GM12892 (cell line): ENCODE data around the gene CCL13.

Source experiments
- DNase-seq: peaks from one replicate; pipeline ENCODE4 v3.0.0; 2011; ENCODE audit not compliant: insufficient read length
- FAIRE-seq: peaks from 2 replicates; lab custom pipeline; 2011; peaks lifted over from hg19 to GRCh38; lab: Jason Lieb, UNC
- POLR2A ChIP-seq: IDR thresholded peaks from 2 replicates; pipeline ENCODE4 v1.6.1; 2011; ENCODE audit warnings: low read depth, low read length, control low read depth
- POLR2AphosphoS5 ChIP-seq: IDR thresholded peaks from 2 replicates; pipeline ENCODE4 v1.6.1; 2011; ENCODE audit warnings: low read depth, low read length, control low read depth
- TAF1 ChIP-seq: IDR thresholded peaks from 2 replicates; pipeline ENCODE4 v1.6.1; 2011; ENCODE audit warnings: low read depth, mild to moderate bottlenecking, control low read depth, low read length, borderline replicate concordance

The CCL13 gene

DNA sequence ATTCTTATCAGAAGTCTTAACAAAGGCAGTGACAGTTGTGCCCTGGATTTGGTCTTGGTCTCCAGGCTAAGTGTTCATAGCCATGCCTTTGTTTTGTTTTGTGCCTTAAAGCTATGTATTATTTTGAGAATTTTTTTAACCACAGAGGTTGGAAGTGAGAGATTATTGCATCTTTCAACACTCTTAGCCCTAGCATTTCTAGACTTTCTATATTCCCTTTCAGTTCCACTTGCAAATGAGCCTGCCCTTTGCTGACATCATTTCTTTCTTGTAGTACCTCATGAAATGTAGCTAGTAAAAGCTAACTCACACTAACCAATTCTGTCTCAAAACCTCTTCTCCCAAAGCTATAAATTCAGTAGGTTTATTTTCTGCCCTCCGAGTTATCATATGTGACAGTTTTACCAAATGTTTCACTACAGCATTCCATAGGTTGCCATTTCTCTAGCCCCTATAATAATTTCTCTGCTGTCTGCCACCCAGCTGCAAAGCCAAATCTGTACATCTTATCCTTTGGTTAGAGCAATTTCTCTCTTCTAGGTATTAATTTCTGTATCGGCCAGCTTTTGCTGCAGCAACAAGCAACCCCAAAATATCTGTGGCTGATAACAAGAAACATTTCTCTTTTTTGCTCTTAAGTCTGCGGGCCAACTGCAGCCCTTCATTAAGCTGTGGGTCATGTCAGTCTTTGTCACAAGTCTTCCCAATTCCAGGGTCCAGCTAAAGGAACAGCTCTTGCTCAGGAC, 21.0 kb downstream of the CCL13 start:
- FAIRE-seq = no peak
- no peak for TF ChIP-seq POLR2A
- no peak for TF ChIP-seq POLR2AphosphoS5
- TF ChIP-seq TAF1 = no peak
- DNase-seq = no peak

DNA sequence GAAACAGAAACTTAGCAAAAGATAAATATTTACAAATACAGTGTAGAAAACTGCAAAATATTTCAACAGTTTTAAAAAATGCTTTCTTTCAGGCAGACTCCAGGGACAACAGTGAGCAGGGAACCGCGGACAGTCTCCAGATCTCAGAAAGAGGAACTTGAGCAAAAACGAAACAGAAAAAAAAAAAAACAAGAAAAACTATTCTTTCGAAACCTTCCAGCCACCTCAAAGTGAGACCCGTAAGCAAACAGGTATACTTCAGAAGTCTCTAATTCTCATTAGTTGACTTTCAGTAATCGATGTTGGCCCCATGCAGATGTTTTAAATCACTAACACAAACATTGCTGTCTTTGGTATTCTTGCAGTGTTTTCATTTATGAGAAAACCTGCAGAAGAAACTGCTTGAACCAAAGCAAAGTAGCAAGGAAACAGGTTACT, 22.4 kb downstream of the CCL13 start:
- no peak for TF ChIP-seq POLR2AphosphoS5
- no peak for TF ChIP-seq TAF1
- TF ChIP-seq POLR2A = no peak
- DNase-seq = peak; percentile 33
- peak; percentile 88 for FAIRE-seq

DNA sequence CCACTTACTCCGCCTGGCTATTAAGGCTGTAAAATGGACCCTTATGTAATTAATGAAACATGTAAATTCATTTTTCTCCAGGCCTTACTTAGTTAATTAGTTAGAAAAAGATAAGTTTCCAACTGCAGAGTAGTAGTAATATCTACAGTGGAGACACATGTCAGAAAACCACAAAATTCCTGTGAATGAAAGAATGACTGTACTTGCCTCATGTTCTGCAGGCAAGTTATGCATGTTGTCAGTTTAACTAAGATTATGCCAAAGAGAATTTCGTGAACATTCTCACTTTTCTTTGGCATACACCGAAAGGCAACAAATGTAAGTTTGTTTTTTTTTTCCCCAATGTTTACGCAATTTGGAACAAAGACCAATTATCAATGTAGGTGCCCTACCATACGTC, 23.6 kb downstream of the CCL13 start:
- no peak for DNase-seq
- TF ChIP-seq POLR2A (no peak), POLR2AphosphoS5 (no peak)
- no peak for FAIRE-seq

DNA sequence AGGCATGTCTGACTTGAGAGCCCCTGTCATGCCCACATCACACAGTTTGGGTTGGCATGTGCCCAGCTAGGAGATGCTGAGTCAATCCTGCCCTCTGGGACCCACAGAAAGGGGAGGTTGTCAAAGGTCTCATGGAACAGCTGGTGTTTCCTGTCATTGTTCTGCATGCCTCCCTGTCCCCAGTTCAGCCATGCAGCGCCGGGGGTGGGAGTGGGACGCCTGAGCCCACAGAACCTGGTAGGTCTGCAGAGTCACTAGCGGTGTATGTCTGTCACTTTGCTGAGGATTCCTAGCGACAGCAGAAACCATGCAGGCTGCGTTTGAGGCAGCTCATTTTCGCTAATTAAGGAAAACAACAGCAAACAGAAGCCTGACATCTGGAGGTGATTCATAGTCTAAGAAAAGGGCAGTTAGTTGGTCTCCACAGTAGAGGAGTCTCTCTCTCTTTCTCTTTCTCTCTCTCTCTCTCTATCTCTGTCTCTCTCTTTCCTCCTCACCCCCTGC, 26.4 kb downstream of the CCL13 start:
- TF ChIP-seq POLR2AphosphoS5 (no peak), POLR2A (no peak), TAF1 (no peak)
- DNase-seq (no peak), FAIRE-seq (peak; percentile 24)

DNA sequence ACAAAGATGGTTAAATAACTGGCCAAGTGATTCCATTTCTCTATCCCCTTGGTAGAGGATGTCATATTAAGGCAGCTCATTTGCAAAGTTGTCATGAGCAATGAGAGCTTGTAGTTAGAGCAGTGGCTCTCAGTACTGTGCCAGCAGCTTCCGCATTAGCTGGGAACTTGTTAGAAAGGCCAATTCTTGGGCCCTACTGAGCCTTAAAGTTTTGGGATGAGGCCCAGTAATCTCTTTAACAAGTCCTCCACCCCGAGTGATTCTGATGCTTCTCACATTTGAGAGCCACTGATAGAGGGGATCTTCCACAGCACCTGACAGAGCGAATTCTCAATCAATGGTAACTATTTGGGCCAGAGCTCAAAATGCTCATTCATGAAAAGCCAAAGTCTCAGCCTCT, 26.9 kb downstream of the CCL13 start:
- FAIRE-seq (no peak), DNase-seq (no peak)
- TF ChIP-seq POLR2AphosphoS5 (no peak), POLR2A (no peak), TAF1 (no peak)

DNA sequence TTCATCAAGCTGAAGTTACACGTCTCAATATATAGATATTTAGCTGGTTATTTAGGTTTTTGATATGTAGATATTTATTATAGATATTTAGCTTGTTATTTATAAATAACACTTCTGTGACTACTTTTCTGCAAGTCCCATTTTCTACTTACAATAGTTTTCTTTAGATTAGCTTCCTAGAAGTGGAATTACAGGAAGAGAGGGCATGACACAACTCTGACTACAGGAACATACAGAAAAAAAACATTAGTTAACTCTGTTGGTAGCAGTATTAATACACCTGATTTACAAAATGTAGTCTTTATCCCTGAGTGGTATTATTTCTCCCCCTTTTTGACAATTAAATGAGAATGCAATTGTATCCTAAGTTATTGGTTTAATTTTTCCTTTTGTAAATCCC, 28.0 kb downstream of the CCL13 start:
- no peak for FAIRE-seq
- no peak for DNase-seq
- TF ChIP-seq TAF1 (no peak), POLR2A (no peak), POLR2AphosphoS5 (no peak)

DNA sequence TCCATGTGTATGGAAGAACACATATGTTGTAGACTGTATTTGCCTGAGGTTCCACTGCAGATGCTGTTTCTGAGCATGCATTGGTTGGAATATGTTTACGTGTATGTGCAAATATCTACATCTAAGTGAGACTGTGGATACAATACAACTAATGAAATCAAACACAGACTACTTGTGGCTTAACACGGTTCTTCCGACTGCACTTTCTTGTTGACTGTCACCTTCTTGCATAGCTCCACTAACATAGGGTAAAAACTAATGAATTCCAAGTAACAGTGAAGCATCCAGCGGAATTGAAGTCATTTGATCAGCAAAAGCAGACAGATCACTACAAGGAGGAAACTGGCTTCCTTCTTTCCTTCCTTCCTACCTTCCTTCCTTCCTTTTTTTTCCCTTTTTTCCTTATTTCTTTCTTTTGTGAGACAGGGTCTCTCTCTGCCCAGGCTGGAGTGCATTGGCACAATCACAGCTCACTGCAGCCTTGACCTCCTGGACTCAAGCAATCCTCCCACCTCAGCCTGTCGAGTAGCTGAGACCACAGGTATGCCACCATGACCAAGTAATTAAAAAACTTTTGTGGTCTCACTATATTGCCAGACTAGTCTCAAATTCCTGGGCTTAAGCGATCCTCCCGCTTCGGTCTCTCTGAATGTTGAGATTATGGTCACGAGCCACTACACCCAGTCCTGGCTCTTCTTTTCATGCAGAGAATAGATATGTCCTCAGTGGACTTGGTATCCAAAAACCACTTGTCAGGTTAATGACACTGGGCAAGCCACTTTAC, 28.7 kb downstream of the CCL13 start:
- DNase-seq = no peak
- no peak for TF ChIP-seq POLR2A
- TF ChIP-seq POLR2AphosphoS5 = no peak
- TF ChIP-seq TAF1 = no peak
- FAIRE-seq = no peak

DNA sequence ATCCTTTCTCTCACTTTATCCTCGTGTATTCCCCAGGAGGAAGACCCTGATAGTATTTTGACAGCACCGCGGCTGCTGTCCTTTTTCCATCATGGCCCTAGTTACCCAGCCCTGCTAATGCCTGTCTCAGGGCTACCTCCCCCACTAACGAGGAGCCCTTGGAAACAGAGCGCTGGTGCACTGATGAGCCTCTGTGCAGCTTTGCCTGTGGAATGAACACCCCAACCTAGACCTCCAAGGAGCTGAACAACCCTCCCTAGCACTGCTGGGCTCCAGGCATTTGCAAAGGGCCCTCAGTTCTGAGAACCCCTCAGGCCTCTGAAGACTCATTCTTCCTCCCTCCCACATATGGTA, 30.0 kb downstream of the CCL13 start:
- DNase-seq (no peak), FAIRE-seq (no peak)
- TF ChIP-seq TAF1 (no peak), POLR2A (no peak), POLR2AphosphoS5 (no peak)

DNA sequence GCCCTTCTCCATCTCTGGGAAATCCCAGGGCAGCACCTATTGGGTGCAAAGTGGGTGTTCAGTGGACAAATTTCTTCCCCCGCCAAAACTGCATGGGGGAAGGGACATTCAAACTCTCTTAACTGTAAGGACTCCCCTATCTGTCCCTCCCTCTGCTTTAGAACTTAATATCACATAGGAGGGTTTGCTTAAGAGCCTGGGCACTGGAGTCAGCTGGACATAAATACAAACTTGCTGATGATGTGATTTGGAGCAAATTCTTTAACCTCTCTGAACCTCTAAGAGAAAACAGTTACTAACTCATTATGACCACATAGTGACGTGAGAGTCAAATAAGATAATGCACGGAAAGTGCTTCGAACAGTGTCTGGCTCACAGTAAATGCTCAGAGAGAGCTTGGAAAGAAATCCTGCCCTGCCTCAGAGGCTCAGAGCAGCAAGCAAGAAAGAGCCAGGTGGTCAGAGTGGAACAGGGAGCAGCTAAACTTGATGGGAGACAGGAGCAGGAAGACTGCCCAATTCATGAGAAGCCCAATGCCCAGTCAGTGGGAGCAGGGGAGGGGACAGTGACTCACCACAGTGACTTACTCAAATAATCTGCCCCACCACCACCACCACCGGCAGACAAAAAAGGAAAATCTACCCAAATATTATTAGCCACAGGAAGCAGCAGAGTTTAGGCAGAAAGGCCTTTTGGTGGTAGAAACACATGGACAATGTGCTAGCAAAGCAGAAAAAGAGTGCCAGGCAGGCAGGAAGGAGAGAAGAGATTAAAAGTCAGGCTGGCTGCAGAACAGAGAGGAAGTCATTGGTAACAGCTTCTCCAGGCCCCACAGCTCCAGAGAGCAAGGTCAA, 30.6 kb downstream of the CCL13 start:
- TF ChIP-seq TAF1 = no peak
- no peak for TF ChIP-seq POLR2AphosphoS5
- TF ChIP-seq POLR2A = no peak
- FAIRE-seq (no peak), DNase-seq (no peak)

DNA sequence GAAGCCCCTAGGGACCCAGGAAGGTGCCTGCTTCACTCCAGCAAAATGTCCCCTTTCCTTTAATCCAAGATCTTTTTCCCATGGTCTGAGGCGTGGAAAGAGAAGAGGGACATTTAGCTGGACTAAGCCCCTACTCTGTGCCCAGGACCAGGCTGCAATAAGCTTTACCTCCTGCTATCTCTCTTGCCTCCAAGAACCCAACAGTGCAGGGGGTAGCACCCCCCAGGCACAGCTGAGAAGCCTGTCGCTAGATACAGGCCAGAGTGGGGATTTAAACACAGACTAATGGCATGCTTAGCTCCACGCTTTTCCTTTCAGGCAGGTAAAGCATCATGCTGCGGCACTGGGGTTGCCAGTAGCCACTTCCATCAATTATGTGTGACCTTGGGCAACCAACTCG, 31.3 kb downstream of the CCL13 start:
- no peak for FAIRE-seq
- TF ChIP-seq TAF1 (no peak), POLR2A (no peak)
- no peak for DNase-seq

DNA sequence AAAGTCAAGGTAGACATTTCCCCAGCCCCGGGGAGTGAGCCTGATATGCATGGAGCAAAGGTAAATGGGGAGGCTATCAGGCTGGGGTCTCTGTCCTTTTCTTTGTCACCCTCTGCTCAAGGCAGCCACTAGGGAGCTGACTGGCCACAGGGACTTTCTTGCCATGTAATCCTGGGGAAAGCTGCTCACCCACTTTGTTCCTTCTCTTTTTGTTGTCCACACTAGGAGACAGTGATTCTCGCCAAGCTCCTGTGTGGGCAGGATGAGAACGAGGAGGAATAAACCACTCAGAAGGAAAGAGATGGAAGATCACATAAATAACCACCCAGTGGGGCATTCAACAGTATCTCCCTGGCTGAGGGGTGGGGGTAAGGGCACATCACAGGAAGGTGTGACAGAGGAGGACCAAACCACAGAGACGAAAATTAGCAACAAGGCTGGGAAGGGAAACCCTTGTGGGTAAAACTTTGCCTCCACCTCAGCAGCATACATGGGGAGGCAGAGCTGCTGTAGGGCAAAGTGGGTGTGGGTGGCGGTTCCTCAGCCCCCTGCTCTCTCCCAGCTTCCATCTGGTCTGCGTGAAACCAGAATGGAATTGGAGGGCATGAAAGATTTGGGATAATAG, 33.0 kb downstream of the CCL13 start:
- FAIRE-seq (no peak), DNase-seq (no peak)
- TF ChIP-seq POLR2AphosphoS5 (no peak), TAF1 (no peak), POLR2A (no peak)
